ENCODE results near the gene MDN1.
"Not testable (repeated sequence)": the region's sequence is repeated elsewhere in the genome, so short reads cannot be mapped to it uniquely, and the experiment has no call there.

MDN1 gene

DNA sequence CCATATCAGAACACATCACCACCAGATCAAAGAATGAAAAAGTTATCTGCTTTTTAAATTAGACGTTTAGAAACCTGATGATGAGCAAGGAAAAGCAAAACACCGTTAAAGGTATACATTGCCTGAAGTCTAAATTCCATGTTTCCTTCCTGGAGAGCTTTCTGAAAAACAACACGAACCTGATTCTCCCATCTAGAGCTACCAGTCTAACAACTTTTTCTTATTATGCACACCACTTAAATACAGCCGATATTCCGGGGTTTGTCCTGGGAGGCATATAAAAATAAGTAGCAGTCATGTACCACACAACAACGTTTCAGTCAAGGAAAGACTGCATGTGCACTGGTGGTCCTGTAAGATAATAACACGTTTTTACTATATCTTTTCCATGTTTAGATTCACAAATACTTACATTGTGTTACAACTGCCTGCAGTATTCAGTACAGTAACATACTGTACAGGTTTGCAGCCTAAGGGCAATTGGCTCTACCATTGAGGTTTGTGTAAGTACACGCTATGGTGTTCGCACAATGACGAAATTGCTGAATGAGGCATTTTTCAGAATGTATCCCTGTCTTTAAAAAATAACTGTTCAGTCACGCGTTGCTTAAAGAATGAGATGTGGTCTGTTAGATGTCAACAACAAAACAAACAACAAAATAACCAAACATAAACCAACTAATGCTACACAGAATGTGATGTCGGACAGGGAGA, 162.0 kb downstream of the MDN1 start:
- TF ChIP-seq ZFX (IDR thresholded peaks at IDR 0.05) = no peak
- TF ChIP-seq, protein P1, sequence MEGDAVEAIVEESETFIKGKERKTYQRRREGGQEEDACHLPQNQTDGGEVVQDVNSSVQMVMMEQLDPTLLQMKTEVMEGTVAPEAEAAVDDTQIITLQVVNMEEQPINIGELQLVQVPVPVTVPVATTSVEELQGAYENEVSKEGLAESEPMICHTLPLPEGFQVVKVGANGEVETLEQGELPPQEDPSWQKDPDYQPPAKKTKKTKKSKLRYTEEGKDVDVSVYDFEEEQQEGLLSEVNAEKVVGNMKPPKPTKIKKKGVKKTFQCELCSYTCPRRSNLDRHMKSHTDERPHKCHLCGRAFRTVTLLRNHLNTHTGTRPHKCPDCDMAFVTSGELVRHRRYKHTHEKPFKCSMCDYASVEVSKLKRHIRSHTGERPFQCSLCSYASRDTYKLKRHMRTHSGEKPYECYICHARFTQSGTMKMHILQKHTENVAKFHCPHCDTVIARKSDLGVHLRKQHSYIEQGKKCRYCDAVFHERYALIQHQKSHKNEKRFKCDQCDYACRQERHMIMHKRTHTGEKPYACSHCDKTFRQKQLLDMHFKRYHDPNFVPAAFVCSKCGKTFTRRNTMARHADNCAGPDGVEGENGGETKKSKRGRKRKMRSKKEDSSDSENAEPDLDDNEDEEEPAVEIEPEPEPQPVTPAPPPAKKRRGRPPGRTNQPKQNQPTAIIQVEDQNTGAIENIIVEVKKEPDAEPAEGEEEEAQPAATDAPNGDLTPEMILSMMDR (conservative IDR thresholded peaks at IDR 0.05) = no peak
- H3K27ac ChIP-seq = no peak overlapping the region

DNA sequence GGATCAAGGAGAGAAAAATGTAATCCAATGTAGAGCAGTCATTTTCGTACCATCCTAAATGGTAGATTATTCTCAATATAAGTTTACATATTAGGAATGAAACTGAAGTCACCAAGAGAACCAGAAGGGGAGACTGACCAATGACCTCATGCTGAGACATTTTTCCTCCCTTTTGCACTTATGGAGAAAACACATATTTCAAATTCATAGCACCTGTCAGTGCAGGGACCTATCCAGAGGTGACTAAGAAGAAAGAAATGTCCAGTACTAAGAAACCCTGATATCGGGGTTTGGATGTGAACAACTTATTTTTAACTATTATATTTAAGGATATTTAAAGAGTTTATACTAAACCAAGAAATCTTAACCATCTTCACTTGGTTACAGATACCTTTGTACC, 164.5 kb downstream of the MDN1 start:
- TF ChIP-seq, protein P1 (conservative IDR thresholded peaks at IDR 0.05) = no peak
- TF ChIP-seq ZFX (IDR thresholded peaks at IDR 0.05) = no peak

DNA sequence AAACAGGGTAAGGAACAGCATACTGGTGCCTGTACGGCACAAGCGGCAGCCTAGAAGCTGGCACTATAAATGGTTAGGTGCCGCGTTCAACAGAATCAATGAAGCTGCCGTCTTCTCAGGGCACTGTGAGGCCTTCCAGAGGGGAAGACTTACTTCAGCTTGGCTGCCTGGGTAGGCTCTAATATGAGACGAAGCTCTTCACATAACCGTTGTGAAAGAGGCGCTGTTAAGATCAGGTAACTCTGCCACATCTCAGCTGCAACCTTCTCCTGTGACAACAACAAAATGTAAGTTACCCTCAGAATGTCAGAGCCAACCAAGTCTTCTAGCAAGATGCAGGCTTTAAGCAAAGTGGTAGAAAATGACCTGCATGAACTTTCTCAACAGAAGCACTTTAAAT, 169.0 kb downstream of the MDN1 start:
- TF ChIP-seq, protein P1 (conservative IDR thresholded peaks at IDR 0.05) = no peak
- TF ChIP-seq ZFX (IDR thresholded peaks at IDR 0.05) = no peak
- no peak overlapping the region for H3K27ac ChIP-seq

More for the DNA sequence above, 164.5 kb downstream of the MDN1 start:
- no peak overlapping the region for H3K27ac ChIP-seq

DNA sequence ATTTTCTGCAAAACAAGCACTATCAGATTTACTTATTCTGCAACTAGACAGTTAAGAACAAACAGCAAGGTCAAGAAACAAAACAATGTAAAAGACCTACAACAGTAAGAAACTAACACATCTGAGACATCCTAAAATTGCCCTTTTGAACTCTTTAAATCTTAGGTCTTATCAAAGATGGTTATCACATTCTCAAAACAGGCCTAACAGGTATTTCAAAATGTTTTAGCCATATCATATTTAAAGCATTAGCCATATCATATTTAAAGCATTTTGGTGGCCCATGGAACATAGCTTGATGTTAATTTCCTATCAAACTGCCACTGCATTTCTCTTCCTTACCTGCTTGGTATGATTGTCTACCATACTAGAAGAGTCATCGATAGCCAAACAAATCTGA, 169.9 kb downstream of the MDN1 start:
- no peak overlapping the region for H3K27ac ChIP-seq
- TF ChIP-seq, protein P1 (conservative IDR thresholded peaks at IDR 0.05) = no peak
- no peak for TF ChIP-seq ZFX (IDR thresholded peaks at IDR 0.05)

DNA sequence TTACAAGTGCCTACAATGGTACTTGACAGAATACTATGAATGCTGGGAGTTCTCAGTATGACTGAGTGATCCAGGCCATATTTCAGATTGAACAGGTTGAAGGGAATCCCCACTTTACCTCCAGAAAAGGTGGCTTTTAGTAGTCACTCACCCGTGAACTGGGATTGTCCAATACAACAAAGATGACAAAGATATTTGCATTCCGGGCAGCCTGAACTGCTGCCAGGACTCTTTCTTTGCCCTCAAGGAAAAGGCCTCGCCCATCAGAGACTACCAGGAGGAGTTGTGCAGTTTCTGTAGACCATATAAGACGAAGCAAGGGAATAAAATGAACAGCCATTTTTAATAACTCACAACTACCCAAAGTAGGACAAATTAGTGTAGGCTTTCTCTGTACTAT, 174.7 kb downstream of the MDN1 start:
- TF ChIP-seq ZFX (IDR thresholded peaks at IDR 0.05) = no peak
- TF ChIP-seq, protein P1 (conservative IDR thresholded peaks at IDR 0.05) = no peak
- H3K27ac ChIP-seq = no peak overlapping the region

DNA sequence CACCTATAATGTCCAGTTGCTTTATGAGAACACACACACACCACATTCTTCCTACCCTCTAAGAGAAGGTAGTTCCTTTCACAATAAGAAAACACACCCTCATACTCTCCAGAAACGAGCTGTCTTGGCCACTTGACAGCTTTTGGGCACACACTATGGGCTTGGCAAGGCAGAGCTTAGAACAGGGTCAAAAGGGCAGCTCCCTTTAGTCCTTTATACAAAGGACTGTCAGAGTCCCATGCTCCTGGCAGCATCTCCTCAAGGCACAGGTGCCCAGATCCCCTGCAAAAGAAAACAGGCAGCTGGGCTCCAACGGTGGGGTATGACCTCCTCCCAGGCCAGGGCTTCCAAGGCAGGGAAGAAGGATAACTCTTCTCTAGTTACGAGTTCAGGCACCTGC, 176.2 kb downstream of the MDN1 start:
- TF ChIP-seq, protein P1 (conservative IDR thresholded peaks at IDR 0.05) = no peak
- no peak for TF ChIP-seq ZFX (IDR thresholded peaks at IDR 0.05)
- no peak overlapping the region for H3K27ac ChIP-seq

DNA sequence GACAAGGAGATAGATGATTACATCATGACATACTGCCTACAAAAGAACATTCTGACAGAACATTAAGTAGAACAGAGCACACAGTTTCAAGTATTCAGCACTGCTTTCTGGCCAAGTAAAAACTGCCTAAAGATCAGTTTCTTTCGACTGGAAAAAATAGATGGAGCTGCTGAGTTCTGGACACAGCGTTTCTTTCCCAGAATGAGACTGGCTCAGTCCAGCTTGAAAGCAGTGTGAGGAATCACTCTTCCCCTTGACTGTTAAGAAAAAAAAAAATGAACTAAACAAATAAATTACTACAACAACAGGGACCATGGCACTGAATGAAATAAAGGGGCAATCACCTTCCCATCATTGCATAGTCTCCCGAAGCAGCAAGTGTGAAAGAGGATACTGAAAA, 176.6 kb downstream of the MDN1 start:
- TF ChIP-seq, protein P1 (conservative IDR thresholded peaks at IDR 0.05) = no peak
- TF ChIP-seq ZFX (IDR thresholded peaks at IDR 0.05) = no peak
- H3K27ac ChIP-seq = no peak overlapping the region

DNA sequence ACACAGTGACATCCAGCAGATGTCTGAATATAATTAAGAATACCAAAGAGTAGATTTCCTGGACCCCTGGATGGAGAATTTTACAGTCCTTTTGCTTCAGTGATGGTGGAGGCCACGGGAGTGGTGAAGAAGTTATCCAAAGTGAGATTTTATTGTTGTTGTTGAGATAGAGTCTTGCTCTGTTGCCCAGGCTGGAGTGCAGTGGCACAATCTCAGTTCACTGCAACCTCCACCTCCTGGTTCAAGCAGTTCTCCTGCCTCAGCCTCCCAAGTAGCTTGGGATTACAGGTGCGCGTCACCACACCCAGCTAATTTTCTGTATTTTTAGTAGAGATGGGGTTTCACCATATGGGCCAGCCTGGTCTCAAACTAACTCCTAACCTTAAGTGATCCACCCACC, 178.0 kb downstream of the MDN1 start:
- H3K27ac ChIP-seq = not testable (repeated sequence)

All from C4-2B (cell line).